Prostate gland (tissue), 2 donors: ENCODE results near the gene PDE2A. TPM values are rescaled to one million over a fixed set of nuclear protein-coding genes. Genes with fewer than 3 reads are reported as not detected.
A peak's percentile ranks its signal among the peaks of the same experiment; 100 is the strongest.

Experiments
- DNase-seq: peaks from one replicate; pipeline ENCODE4 v3.0.0-alpha.2; 2019; ENCODE audit warnings: low spot score
- H3K27ac ChIP-seq, 2 donors: fragments of 200-600 bp; sonication (generic); 2 replicates each; pipeline ENCODE4 v1.5.1; 2017 to 2019
- H3K27me3 ChIP-seq: fragments of 200-600 bp; sonication (generic); replicated peaks from 2 replicates; pipeline ENCODE4 v1.5.1; 2019; ENCODE audit not compliant: insufficient read depth
- H3K36me3 ChIP-seq, 2 donors: fragments of 200-600 bp; sonication (generic); 1 replicate in 1 of 2; 2 replicates in 1 of 2; pipeline versions ENCODE4 v1.5.1 to v1.8.1; 2017 to 2019
- H3K4me1 ChIP-seq: fragments of 200-600 bp; sonication (generic); replicated peaks from 2 replicates; pipeline ENCODE4 v1.5.1; 2019
- H3K4me3 ChIP-seq, 2 donors: fragments of 200-600 bp; sonication (generic); 2 replicates each; pipeline ENCODE4 v1.5.1; 2017 to 2019
- H3K9me3 ChIP-seq: fragments of 200-600 bp; sonication (generic); 2 replicates; pipeline ENCODE4 v1.5.1; 2017
- CTCF ChIP-seq, 4 experiments: fragments of 200-600 bp in 2 of 4; fragments of 450-650 bp in 2 of 4; sonication (generic) in 2 of 4; IDR thresholded peaks; 1 replicate in 3 of 4; 2 replicates in 1 of 4; pipeline ENCODE4 v1.5.1; 2016 to 2019; ENCODE audit warnings: antibody characterized with exemption in 4 of 4, mild to moderate bottlenecking in 2 of 4, moderate library complexity in 2 of 4
- POLR2A ChIP-seq: fragments of 450-650 bp; IDR thresholded peaks from one replicate; pipeline ENCODE4 v1.6.1; 2016; ENCODE audit warnings: antibody characterized with exemption, mild to moderate bottlenecking
- POLR2AphosphoS5 ChIP-seq: sonication (generic); formaldehyde crosslinking; IDR thresholded peaks from one replicate; pipeline ENCODE4 v1.6.1; 2017; ENCODE audit warnings: antibody characterized with exemption
- WGBS: methylation state at CpG from one replicate; pipeline ENCODE4 v1.1.5; 2018; 5-methylcytosine and 5-hydroxymethylcytosine counted together
- intact Hi-C: fragments of 100-400 bp; cut with DNase I; formaldehyde crosslinking; loops from one replicate; pipeline ENCODE4 v1.14.2; 2022
- total RNA-seq, 2 donors: library from RNA; depleted of rRNA; stranded (reverse); fragments of >200 nt; gene quantifications; one replicate each; pipeline ENCODE4 v1.1.0, GENCODE V29; 2016

Gene PDE2A
- total RNA-seq, 2 donors from 2014 or later = 24.2 to 47.7 TPM

- intact Hi-C loops = loop anchor here (2.0 kb wide), 1 partner anchor 59 kb away; no protein-coding TSS in a partner anchor
- DNase-seq = peak; percentile 68
- TF ChIP-seq CTCF (IDR thresholded peaks at IDR 0.05) (peak; percentile 82 to 91 (median 88)), POLR2AphosphoS5 (peak; percentile 49), POLR2A (no peak)
- Histone ChIP-seq H3K4me3 (no peak overlapping the region), H3K36me3 (no peaks in the 10 kb centered on the region), H3K9me3 (no peaks in the 10 kb centered on the region), H3K27me3 (peaks cover 7% of the 10 kb centered on the region), H3K4me1 (no peaks in the 10 kb centered on the region), H3K27ac (no peak overlapping the region)
- 12% methylated on average over 15 of the region's 15 CpGs for WGBS
Observed at GRCh38 chr11:72585762-72586311, 88.4 kb downstream of the PDE2A start.

GRCh38 chr11:72584939-72585597, 89.2 kb downstream of the PDE2A start:
- 57% methylated on average over 12 of the region's 12 CpGs for WGBS
- H3K27me3 ChIP-seq = peaks cover 4% of the 10 kb centered on the region
- no peaks in the 10 kb centered on the region for H3K9me3 ChIP-seq
- no peak for DNase-seq
- intact Hi-C loops = no loop called here
- no peak overlapping the region for H3K4me3 ChIP-seq
- no peak overlapping the region for H3K27ac ChIP-seq
- H3K4me1 ChIP-seq = no peaks in the 10 kb centered on the region
- no peak for TF ChIP-seq POLR2AphosphoS5
- no peak for TF ChIP-seq POLR2A
- TF ChIP-seq CTCF (IDR thresholded peaks at IDR 0.05) = no peak
- no peaks in the 10 kb centered on the region for H3K36me3 ChIP-seq

GRCh38 chr11:72584293-72584938, 89.8 kb downstream of the PDE2A start:
- WGBS = 17% methylated on average over 59 of the region's 59 CpGs
- Histone ChIP-seq H3K4me1 (no peaks in the 10 kb centered on the region), H3K27ac (no peak overlapping the region), H3K4me3 (no peak overlapping the region), H3K9me3 (no peaks in the 10 kb centered on the region), H3K27me3 (peaks cover 4% of the 10 kb centered on the region), H3K36me3 (no peaks in the 10 kb centered on the region)
- DNase-seq = no peak
- TF ChIP-seq POLR2A (no peak), CTCF (IDR thresholded peaks at IDR 0.05) (no peak), POLR2AphosphoS5 (no peak)
- intact Hi-C loops = no loop called here

GRCh38 chr11:72583616-72584292, 90.5 kb downstream of the PDE2A start:
- TF ChIP-seq CTCF (IDR thresholded peaks at IDR 0.05) = no peak
- no peak for TF ChIP-seq POLR2AphosphoS5
- TF ChIP-seq POLR2A = no peak

More at GRCh38 chr11:72583616-72584292, 90.5 kb downstream of the PDE2A start:
- DNase-seq = no peak
- Histone ChIP-seq H3K36me3 (no peaks in the 10 kb centered on the region), H3K27me3 (peaks cover 4% of the 10 kb centered on the region), H3K4me3 (no peak overlapping the region), H3K9me3 (no peaks in the 10 kb centered on the region), H3K4me1 (no peaks in the 10 kb centered on the region), H3K27ac (no peak overlapping the region)
- WGBS = 72% methylated on average over 22 of the region's 22 CpGs
- intact Hi-C loops = no loop called here
